Activated T-helper 1 cell treated with anti-CD3 and anti-CD28 coated beads, Interleukin-2, amount 50 U/mL, for 16 hours (primary cell): Measurements from ENCODE around the gene SIPA1L3.

Source experiments
- DNase-seq, 2 donors: peaks; one replicate each; pipeline ENCODE4 v3.0.0-alpha.2; 2020; ENCODE audit warnings: low read depth in 1 of 2, low spot score in 1 of 2

SIPA1L3 gene

DNA sequence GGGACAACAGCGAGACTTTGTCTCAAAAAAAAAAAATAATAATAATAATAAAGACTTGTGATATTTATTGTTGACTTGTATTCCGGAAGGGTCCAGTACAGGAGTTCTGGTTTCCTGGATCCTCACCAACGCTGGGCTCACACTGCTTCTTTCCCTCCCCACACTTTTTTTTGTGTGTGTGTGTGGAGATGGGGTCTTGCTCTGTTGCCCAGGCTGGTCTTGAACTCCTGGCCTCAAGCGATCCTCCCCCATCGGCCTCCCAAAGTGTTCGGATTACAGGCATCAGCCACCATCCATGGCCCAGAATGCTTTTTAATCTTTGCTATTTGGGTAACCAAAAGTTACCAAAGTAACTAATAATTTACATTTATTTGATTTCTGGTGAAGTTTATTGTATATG, 39.1 kb downstream of the SIPA1L3 start:
- DNase-seq = no peak

DNA sequence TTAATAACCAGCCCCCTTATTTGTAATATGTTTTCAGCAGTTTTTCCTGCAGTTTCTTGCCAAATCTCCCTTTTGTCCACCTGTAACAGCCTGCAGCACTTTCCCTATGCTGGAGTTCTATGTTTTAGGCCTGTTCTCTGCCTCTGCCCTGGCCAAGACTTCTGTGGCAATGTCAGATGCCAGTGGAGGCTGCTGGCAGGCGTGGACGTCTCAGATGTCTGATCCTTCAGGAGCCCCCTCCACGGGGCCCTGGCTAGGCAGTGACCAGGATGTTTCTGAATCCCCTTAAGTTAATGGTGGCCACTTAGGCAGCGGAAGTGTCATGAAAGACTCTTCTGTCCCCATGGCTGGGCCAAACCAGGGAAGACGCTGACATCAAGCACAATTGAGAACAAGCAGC, 40.8 kb downstream of the SIPA1L3 start:
- no peak for DNase-seq

DNA sequence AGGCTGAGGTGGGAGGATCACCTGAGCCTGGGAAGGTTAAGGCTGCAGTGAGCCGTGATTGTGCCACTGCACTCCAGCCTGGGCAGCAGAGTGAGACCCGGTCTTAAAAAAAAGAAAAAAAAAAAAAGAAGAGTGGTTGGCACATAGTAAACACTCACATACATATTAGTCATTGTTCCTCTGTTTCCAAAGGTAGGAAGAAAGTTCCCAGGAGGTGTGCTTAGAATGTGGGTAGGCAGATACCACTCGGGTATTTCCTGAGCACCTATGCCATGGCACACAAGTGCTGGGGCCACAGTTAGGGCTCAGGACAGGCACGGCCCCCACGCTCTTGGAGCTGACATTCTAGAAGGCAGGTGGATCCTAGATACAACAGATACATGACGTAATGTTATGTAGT, 41.4 kb downstream of the SIPA1L3 start:
- DNase-seq = no peak

DNA sequence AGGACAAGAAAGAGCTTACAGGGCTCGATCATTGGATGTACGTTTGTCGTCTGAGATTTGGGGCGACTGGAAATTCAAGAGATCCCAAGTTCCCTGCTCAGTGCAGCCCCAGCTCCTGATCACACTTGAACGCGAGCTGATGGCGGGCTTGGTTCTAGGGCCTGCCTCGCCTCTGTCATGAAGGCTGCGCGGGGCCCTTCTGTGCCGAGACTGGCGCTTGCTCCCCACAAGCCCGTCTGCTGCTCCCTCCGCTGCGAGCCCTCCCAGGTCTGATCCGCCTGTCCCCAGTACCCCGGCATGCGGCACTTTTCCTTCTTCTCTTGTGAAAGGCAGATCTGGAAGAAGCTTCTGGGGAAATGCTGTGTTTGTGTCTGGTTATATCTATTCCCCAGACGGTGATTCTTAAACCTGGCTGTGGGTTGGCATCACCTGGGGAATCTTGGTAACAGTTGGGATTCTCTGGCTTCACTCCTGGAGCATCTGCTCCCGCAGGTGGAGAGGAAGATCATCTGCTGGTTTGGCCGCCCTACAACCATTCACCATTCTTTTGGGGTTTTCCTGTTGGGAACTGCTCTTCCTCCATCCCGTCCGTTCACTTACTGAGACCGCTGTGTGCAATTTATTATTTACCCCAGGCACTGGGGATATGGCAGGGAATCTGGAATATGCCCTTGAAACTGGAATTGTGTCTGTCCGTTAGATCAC, 43.6 kb downstream of the SIPA1L3 start:
- no peak for DNase-seq

DNA sequence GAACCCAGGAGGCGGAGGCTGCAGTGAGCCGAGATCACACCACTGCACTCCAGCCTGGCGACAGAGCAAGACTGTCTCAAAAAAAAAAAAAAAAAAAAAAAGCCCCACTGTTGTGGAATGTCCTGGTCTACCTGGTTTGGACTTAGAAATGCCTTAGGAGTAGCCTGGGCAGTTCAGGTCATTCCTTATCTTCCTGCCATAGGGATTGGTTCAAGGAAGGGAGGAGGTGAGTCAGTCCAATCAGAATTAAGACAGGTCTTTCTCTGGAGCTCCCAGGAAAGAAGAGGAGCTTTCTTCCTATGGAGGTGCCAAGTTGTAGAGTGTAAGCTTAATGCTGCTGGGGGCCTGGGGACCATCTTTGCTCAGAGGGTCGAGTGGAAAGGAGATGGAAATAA, 44.8 kb downstream of the SIPA1L3 start:
- no peak for DNase-seq

DNA sequence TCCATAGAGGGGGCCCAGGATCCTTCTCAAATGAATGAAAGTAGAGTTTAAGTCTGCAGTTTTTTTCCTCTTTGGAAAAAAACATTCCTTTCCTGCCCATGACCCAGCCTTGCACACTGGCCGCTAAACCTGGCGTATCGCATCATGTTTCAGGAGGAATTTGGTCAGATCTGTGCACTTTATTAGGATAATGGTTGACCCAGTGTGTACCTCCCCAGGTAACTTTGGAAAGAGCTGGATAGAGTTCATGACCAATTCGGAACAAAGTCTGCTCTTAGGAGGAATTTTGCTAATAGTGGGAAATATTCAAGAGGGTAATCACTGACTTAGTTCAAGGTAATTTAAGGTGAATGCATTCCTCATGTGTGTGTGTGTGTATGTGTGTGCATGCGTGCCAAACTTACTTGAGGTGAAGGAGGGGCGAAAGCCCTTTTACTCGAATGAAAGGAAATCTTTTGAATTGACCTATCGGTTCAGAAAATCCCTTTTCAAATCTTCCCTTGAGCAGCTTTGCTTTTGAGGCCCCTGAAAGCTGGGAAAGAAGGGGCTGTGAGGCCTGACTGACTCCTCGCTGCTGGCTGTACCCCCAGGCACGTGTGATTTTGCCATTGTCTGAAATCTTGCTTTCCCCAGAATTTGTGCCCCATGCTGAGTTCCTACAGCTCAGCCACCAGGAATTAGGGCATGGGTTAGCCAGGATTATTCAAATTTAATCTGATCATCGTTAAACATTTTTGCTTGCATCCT, 46.3 kb downstream of the SIPA1L3 start:
- no peak for DNase-seq

DNA sequence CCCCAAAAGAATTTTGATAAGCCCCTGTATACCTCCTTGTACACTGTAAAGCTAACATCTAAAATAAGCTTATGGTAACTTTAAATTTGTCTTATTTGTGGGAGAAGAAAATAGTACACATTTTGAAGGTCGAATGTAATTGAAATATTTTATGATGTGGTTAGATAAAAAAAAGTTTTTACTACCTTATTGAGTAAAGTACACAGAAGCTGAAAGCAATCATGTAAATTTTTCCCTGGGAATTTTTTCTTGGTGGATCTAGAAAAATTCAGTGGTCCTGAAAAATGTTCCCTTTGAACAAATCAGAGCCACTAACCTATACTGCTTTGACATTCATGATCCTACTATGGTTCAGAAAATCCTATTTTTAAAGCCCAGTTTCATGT, 46.9 kb downstream of the SIPA1L3 start:
- DNase-seq = no peak

DNA sequence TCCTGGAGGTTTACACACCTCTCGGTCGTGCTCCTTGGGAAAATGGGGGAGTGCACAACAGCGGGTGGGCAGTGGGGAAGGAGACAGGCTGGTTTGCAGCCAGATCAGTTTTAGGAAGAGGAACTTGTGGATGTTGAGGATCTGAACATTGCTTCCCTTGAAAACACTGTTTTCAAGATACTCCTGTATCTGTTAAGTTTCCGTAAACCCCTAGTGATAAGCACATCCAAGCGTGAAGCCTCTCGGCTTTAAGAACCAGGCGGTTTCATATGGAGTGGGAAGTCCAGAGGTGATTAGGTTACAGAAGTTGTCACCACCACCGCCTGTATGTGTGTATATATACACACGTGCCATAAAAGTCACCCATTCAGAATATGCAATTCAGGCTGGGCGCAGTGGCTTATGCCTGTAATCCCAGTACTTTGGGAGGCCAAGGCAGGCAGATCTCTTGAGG, 47.4 kb downstream of the SIPA1L3 start:
- no peak for DNase-seq

DNA sequence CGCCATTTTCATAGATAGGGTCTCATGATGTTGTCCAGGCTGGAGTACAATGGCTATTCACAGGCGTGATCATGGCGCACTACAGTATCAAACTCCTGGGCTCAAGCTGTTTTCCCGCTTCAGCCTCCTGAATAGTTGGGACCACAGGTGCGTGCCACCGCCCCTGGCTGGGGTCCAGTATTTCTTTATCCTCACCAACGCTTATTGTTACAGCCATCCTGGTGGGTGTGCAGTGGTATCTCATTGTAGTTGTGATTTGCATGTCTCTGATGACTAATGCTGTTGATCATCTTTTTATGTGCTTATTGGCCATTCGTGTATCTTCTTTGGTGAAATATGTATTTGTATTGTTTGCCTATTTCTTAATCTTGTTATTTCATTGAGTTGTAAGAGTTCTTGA, 49.0 kb downstream of the SIPA1L3 start:
- no peak for DNase-seq

DNA sequence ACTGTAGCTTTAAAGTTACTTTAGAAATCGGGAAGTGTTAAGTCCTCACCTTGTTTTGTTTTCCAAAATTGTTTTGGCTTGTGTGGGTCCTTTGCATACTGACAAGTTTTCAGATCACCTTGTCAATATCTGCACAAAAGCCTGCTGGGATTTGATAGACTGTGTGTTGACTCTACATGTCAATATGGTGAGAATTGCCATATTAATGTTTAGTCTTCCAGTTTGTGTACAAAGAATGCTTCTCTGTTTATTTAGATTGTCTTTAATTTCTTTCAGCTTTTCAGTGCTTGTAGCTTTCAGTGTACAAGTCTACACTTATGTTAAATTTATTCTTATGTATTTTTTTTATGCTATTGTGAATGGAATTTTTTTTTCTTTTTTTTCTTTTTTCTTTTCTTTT, 50.2 kb downstream of the SIPA1L3 start:
- no peak for DNase-seq

DNA sequence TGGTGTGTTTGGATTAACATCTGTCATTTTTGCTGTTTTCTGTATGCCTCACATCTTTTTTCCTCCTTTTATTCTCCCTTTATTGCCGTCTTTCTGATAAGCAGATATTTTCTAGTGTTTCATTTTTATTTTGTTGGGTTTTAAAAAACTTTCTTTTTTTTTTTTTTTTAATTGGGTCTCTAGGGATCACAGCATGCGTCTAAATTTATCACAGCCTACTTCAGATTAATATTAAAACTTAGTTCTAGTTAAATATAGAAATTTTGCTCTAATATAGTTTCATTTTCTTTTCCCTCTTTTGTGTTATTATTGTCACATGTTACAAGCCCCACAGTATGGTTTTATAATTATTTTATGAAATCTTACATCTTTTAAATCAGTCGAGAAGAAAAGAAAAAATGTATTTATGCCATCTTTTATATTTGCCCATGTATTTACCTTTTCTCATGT, 52.7 kb downstream of the SIPA1L3 start:
- no peak for DNase-seq

DNA sequence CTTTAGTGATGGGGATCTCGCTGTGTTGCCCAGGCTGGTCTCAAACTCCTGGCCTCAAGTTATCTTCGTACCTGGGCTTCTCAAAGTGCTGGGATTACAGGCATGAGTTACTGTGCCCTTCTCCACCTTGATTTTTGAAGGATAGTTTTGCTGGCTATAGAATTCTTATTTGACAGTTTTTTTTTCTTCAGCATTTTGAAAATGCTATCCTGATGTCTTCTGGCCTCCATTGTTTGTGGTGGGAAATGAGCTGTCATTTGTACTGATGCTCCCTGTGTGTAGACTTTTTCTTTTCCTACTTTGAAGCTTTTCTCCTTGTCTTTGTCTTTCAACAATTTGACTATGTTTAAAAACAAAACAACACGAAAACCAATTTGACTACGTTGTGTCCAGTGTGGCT, 54.2 kb downstream of the SIPA1L3 start:
- DNase-seq = no peak

DNA sequence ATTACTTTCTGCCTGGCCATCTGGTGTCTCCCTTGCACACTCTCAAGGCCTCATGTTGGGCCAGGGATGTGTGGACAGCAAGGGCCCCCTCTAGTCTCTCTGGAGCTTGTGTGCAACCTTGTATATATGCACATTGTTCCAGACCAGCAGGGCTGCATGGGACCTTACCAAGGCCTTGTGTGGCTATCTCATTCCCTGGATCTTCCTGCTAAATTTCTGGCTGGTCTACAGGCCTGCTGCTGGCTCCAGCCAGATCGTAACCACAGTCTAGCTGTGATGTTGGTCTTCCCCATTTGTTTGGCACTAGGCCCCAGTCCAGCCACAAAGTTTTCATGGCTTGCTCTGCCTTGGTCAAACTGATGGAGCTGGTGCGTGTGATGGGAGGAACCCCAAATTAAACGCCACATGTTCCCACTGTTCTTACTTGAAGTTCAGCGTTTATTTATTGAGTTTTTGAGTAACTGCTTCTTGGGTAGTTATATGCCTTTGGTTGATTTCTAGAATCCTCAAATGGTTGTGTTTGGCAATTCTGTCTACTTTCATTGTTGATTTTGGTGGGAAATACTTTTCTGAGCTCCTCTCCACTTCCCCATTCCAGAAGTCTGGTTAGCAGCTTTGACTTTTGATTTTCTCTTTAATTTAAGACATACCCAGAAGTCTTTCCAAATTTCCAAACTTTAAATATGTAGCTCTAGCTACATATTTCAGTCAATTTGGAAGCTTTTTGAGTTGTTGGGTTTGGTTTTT, 56.4 kb downstream of the SIPA1L3 start:
- DNase-seq = no peak

DNA sequence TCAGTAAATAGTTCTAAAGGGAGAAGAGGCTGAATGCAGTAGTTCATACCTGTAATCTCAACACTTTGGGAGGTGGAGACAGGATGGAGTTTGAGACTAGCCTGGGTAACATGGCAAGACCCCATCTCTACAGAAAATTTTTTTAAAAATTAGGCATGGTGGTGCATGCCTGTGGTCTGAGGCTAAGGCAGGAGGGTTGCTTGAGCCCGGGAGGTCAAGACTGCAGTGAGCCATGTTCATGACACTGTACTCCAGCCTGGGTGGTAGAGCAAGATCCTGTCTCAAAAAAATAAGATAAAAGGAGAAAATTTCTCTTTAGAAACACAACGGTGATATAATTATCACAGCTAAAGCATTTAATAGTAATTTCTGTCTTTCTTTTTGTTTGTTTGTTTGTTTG, 57.1 kb downstream of the SIPA1L3 start:
- no peak for DNase-seq

DNA sequence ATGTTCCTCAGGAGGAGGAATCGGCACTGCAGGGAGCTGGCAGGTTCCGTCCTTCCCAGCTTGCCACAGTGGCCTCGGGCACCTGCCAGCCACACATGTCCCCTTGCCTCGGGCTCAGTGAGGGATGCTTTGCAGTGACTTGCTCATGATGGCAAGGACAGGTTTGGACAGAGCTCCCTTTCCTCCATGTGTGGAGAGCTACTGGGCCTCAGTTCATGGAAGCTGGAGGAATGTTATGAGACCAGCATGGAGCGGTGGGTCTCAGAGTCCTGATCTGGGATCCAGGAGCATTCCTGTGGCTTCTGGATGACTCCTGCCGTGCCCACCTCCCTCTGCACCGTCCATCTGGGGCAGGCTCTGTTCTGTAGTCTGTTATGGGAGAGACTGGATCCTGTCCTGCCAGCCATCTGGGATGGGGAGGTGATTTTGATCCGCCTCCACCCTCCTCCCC, 59.2 kb downstream of the SIPA1L3 start:
- no peak for DNase-seq

DNA sequence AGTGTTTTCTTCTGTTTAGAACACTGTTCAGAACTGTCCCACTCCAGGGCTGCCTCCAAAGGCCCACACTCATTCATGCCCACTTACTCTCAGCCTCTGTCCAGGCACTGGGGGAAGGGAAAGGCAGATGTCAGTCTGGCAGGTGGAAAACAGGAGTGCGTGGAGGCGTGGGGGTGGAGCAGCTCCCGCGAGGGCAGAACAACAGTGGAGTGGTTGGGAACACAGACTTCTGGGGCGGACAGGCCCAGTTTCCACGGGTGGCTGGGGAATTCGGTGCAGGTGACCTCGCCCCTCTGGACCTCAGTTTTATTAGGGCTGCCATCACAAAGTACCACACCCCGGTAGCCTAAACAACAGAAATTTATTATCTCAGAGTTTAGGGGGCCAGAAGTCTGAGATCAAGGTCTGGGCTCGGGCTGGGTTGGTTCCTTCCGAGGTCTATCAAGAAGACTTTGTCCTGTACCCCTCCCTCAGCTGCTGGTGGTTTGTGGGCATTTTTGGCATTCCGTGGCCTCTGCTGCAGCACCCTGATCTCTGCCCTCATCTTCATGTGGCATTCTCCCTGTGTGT, 59.7 kb downstream of the SIPA1L3 start:
- no peak for DNase-seq

DNA sequence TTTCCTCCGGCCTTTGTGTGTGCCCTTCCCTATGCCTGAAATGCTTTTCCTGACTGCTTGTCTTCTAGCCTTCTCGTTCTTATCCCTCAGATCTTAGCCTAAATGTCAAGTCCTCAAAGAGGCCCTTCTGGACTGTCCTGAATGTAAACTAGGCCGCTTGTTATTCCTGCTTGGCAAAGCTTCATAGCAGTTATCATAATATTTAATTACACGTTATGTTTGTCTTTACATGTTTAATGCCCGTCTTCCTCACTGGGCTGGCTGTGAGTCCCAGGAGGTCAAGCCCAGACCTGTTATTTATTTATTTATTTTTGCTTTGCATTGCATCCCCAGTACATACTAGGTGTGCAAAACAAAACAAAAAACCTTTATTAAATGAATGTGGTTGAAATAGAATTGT, 62.7 kb downstream of the SIPA1L3 start:
- DNase-seq = no peak

DNA sequence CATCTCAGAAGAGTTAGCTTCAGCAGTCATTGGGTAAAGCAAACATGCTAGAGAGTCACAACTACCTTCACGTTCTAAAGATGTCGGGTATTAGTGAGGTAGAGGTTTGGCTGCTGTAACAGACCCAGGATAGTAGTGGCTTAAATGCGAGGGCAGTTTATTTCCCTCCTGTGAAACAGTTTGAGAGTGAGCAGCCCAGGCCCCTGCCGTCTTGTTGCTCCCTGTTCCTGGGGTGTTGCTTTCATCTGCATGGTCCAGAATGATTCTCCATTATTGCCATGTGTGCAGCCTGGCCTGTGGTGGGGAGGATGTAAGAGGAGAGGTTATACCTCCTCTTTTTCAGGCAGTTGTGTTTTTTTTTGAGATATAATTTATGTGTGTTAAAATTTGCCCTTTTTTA, 63.7 kb downstream of the SIPA1L3 start:
- no peak for DNase-seq

DNA sequence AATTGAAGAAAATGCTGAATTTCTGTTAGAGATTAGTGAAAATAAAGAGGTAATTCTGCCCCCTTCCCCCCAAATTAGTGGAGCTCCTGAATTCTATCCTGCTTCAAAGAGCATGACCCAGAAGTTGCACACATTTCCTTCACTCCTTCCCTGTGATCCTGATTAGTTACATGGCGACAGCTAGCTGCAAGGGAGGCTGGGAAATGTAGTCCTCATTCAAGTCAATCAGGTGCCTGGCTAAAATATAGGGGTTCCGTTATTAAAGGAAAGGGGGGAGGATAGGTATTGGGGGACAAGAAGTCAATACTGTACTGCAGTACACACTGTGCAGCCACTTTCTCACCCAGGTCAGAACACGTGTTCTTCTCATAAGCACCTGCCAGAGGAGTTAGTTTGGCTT, 65.8 kb downstream of the SIPA1L3 start:
- DNase-seq = no peak

DNA sequence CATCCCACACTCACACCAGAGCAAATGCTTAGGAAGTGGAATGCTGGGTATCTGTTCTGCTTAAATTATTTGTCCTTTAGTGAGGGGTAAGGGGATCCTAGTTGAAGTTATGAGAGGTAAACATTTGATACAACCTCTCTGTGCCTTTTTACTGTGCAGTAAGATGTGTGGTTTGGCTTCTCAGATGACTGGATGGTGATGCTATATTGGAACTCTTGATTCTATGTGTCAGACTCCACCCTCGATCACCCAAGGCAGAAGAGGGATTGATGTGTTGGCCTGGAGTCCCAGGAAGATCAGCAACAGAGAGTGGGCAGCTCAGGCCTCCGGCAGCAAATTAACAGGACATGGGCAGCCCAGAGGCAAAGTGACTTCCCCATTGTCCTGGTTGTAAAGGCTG, 66.7 kb downstream of the SIPA1L3 start:
- DNase-seq = no peak

DNA sequence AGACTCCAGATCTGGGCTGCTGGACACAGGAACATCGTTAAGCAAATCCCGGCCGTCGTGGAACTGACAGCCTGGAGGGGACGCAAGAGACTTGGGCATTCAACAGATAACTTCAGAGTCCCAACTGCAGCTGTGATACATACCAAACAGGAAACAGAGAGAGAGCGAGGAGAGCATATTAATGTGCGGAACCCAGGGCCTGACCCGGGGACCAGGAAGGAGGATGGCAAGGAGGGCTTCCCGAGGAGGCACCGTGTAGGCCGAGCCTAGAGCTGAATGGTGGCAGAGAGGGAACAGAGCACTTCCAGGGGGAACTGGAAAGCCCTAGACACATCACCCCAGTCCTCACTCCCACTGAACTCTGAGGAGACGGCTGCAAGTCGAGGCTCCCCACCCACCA, 68.1 kb downstream of the SIPA1L3 start:
- no peak for DNase-seq
